ENCODE measurements around the gene HEATR1. TPM values are rescaled to one million over a fixed set of nuclear protein-coding genes. Genes with fewer than 3 reads are reported as not detected.

Gene HEATR1, protein sequence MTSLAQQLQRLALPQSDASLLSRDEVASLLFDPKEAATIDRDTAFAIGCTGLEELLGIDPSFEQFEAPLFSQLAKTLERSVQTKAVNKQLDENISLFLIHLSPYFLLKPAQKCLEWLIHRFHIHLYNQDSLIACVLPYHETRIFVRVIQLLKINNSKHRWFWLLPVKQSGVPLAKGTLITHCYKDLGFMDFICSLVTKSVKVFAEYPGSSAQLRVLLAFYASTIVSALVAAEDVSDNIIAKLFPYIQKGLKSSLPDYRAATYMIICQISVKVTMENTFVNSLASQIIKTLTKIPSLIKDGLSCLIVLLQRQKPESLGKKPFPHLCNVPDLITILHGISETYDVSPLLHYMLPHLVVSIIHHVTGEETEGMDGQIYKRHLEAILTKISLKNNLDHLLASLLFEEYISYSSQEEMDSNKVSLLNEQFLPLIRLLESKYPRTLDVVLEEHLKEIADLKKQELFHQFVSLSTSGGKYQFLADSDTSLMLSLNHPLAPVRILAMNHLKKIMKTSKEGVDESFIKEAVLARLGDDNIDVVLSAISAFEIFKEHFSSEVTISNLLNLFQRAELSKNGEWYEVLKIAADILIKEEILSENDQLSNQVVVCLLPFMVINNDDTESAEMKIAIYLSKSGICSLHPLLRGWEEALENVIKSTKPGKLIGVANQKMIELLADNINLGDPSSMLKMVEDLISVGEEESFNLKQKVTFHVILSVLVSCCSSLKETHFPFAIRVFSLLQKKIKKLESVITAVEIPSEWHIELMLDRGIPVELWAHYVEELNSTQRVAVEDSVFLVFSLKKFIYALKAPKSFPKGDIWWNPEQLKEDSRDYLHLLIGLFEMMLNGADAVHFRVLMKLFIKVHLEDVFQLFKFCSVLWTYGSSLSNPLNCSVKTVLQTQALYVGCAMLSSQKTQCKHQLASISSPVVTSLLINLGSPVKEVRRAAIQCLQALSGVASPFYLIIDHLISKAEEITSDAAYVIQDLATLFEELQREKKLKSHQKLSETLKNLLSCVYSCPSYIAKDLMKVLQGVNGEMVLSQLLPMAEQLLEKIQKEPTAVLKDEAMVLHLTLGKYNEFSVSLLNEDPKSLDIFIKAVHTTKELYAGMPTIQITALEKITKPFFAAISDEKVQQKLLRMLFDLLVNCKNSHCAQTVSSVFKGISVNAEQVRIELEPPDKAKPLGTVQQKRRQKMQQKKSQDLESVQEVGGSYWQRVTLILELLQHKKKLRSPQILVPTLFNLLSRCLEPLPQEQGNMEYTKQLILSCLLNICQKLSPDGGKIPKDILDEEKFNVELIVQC (N-terminal part only)
- total RNA-seq = 10 to 100 TPM; 82.4 to 89.1 TPM

DNA sequence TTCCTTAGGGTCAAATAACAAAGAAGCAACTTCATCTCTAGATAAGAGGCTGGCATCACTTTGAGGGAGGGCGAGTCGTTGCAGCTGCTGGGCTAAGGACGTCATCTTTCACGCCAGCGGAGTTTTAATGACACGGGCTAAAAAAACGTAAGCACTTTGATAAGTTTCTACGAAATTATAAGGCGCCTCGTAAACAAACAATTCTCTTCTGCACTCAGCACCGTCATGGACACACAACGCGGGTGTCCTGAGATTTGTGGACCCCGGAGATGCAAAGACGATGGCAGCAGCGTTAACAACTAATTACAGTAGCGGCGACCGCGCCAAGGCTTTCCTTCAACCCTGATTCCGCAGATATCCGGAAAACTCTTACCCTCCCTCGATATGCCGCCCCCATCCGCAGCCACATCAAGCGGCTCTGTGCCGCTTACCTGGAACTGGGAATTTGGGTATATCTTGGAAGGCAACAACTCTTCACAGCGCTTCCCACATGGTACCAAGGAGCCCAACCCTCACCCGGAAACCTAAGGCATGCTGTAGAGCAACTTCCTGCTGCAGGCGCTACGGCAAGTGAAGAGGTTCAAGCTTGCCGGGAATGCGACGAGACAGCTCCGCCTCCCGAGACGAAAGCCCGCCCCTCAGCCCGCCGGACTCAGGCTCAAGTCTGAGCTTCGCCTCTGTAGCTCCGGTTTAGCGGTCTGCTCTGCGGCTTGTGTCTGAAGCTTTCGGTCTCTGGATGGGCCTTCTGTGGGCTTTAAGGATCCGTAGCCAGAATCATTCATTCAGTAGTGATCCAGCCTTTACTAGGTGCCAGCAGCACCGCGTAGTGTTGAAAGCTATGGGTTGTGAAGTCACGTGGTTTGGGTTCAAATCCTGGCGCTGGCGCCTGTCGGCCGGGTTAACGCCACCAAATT is at the start of gene HEATR1:
HEATR1 (minus strand) TSS at position 526 of the 914 bp plus-strand sequence; CDS start at position 105, 421 bp downstream.
- H3K27ac Mint-ChIP-seq = peak within 1 kb of the TSS; percentile 94

GRCh38 chr1:236645016-236645680 is 40.8 kb upstream of the HEATR1 start:
- ATAC-seq (no peak), DNase-seq (no peak)
- ChIA-PET POLR2A (no interaction called here), CTCF (no interaction called here)
- H3K27ac Mint-ChIP-seq = no peak overlapping the region
- H3K27me3 Mint-ChIP-seq = peaks cover 3% of the 10 kb centered on the region
- intact Hi-C loops (cut with DNase I, micrococcal nuclease) = no loop called here
- H3K4me3 Mint-ChIP-seq = no peak overlapping the region
- no peaks in the 10 kb centered on the region for H3K36me3 Mint-ChIP-seq (ENCODE audit: low read depth)
- H3K4me1 Mint-ChIP-seq = no peaks in the 10 kb centered on the region
- H3K9me3 Mint-ChIP-seq (ENCODE audit: low read depth) = no peaks in the 10 kb centered on the region

More for the DNA sequence above, at the start of gene HEATR1:
- no peaks in the 10 kb centered on the region for H3K9me3 Mint-ChIP-seq (ENCODE audit: low read depth)
- intact Hi-C loops (cut with DNase I, micrococcal nuclease) = loop anchor here (1.0 to 5.0 kb wide), 7 partner anchors 80 to 497 kb away; partner anchors contain the start of genes MTR (in 2 of the 2), ACTN2 (in 1 of the 2) and GPR137B (in 1 of the 2)
- DNase-seq (peak; percentile 94), ATAC-seq (peak; percentile 94)
- ChIA-PET POLR2A (interaction anchor here (0.6 to 1.1 kb wide), 2 partner anchors 50 to 191 kb away, joined by 3 to 11 read pairs; partner anchors contain the start of gene MTR), CTCF (interaction anchor here (0.5 to 1.4 kb wide), 13 partner anchors 9 to 958 kb away, joined by 3 to 7 read pairs (median 3); partner anchors contain the start of gene MTR)
- peaks cover 36% of the 10 kb centered on the region for H3K36me3 Mint-ChIP-seq (ENCODE audit: low read depth)
- peaks cover 21% of the 10 kb centered on the region for H3K4me1 Mint-ChIP-seq
- peaks cover 7% of the 10 kb centered on the region for H3K27me3 Mint-ChIP-seq
- H3K4me3 Mint-ChIP-seq = peak within 1 kb of the TSS; percentile 98

DNA sequence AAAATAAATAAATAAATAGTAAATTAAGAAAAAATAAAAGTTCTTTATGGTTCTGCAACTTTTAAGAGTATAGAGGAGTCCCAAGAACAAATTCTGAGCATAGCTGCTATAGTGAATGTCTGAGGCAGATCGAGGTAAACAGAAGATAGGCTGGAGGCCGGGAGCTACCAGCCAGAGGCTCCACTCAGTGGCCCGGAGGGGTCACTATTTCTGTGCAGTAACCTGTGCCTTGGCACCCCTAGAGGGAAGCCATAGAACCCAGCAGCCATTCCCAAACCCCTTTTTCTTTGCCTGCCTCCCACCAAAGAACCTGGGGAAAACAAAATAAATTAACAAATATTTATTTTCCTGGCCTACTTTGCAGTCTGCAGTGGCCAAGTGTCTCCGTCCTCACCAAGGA is 38.4 kb upstream of the HEATR1 start:
- intact Hi-C loops (cut with DNase I, micrococcal nuclease) = no loop called here
- ChIA-PET CTCF (interaction anchor here (0.6 kb wide), 1 partner anchor 266 kb away, joined by 4 read pairs; no protein-coding TSS in a partner anchor), POLR2A (no interaction called here)
- peaks cover 8% of the 10 kb centered on the region for H3K27me3 Mint-ChIP-seq
- no peak for ATAC-seq
- H3K27ac Mint-ChIP-seq = no peak overlapping the region
- no peaks in the 10 kb centered on the region for H3K9me3 Mint-ChIP-seq (ENCODE audit: low read depth)
- no peak overlapping the region for H3K4me3 Mint-ChIP-seq
- DNase-seq = no peak
- no peaks in the 10 kb centered on the region for H3K36me3 Mint-ChIP-seq (ENCODE audit: low read depth)
- H3K4me1 Mint-ChIP-seq = no peaks in the 10 kb centered on the region

GRCh38 chr1:236639686-236640085 is 35.4 kb upstream of the HEATR1 start:
- ChIA-PET POLR2A (no interaction called here), CTCF (interaction anchor here (0.7 kb wide), 1 partner anchor 9 kb away, joined by 3 read pairs; no protein-coding TSS in a partner anchor)
- peaks cover 13% of the 10 kb centered on the region for H3K27me3 Mint-ChIP-seq
- no peaks in the 10 kb centered on the region for H3K4me1 Mint-ChIP-seq
- ATAC-seq = no peak
- H3K27ac Mint-ChIP-seq = no peak overlapping the region
- H3K36me3 Mint-ChIP-seq (ENCODE audit: low read depth) = no peaks in the 10 kb centered on the region
- intact Hi-C loops (cut with DNase I, micrococcal nuclease) = no loop called here
- DNase-seq = no peak
- no peak overlapping the region for H3K4me3 Mint-ChIP-seq
- H3K9me3 Mint-ChIP-seq (ENCODE audit: low read depth) = no peaks in the 10 kb centered on the region

- Mint-ChIP-seq H3K27ac (no peak overlapping the region), H3K36me3 (ENCODE audit: low read depth) (no peaks in the 10 kb centered on the region), H3K4me1 (no peaks in the 10 kb centered on the region), H3K27me3 (peaks cover 18% of the 10 kb centered on the region), H3K9me3 (ENCODE audit: low read depth) (no peaks in the 10 kb centered on the region), H3K4me3 (no peak overlapping the region)
- DNase-seq (no peak), ATAC-seq (no peak)
- POLR2A ChIA-PET = no interaction called here
- intact Hi-C loops (cut with DNase I, micrococcal nuclease) = no loop called here
- CTCF ChIA-PET = no interaction called here
These were observed 34.6 kb upstream of the HEATR1 start for GRCh38 chr1:236638945-236639344.

GRCh38 chr1:236636017-236636416 is 31.7 kb upstream of the HEATR1 start:
- intact Hi-C loops (cut with DNase I, micrococcal nuclease) = no loop called here
- POLR2A ChIA-PET = no interaction called here
- ATAC-seq = no peak
- Mint-ChIP-seq H3K36me3 (ENCODE audit: low read depth) (no peaks in the 10 kb centered on the region), H3K27ac (no peak overlapping the region), H3K9me3 (ENCODE audit: low read depth) (no peaks in the 10 kb centered on the region), H3K4me1 (no peaks in the 10 kb centered on the region), H3K27me3 (peaks cover 24% of the 10 kb centered on the region), H3K4me3 (no peak overlapping the region)
- CTCF ChIA-PET = no interaction called here
- DNase-seq = no peak

DNA sequence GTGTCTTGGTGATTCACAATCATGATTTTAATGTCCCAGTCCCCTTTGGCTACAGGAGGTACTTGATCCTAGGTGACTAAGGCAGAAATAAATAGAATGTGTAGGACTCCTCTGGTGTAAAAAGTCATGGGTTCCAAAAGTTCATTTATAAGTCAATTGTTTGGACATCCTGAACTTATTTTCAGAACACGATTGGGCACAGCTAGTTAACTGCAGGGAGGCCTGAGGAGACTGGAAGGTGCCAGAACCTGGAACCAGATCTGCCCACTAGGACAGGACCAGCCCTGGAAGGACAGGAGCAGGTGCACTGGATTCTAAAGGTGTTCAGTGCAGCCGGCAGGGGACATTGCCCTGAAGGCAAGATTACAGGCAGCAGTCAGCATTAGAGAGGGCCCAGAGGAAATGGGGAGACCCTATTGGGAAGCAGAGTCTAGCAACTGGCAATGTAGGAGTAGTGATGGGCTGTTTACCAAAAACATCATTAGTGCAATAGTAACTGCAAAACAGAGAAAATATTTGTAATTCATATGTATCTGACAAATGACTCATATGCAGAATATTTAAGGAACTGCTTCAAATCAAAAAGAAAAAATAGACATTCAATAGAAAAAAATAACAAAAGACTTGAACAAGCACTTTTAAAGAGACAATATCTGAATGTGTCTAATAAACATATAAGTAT is 23.6 kb upstream of the HEATR1 start:
- ATAC-seq = no peak
- Mint-ChIP-seq H3K27me3 (peaks cover 19% of the 10 kb centered on the region), H3K9me3 (ENCODE audit: low read depth) (peaks cover under 1% of the 10 kb centered on the region), H3K4me3 (no peak overlapping the region), H3K36me3 (ENCODE audit: low read depth) (no peaks in the 10 kb centered on the region), H3K4me1 (no peaks in the 10 kb centered on the region), H3K27ac (no peak overlapping the region)
- intact Hi-C loops (cut with DNase I, micrococcal nuclease) = no loop called here
- CTCF ChIA-PET = no interaction called here
- DNase-seq = no peak
- POLR2A ChIA-PET = no interaction called here

- ATAC-seq (no peak), DNase-seq (no peak)
- intact Hi-C loops (cut with DNase I, micrococcal nuclease) = no loop called here
- Mint-ChIP-seq H3K36me3 (ENCODE audit: low read depth) (no peaks in the 10 kb centered on the region), H3K4me1 (no peaks in the 10 kb centered on the region), H3K27me3 (peaks cover 24% of the 10 kb centered on the region), H3K9me3 (ENCODE audit: low read depth) (peaks cover 6% of the 10 kb centered on the region), H3K4me3 (no peak overlapping the region), H3K27ac (no peak overlapping the region)
- ChIA-PET CTCF (interaction anchor here (0.6 to 1.3 kb wide), 3 partner anchors 14 to 172 kb away, joined by 3 to 4 read pairs (median 3); partner anchors contain the start of gene HEATR1), POLR2A (no interaction called here)
These were observed 19.3 kb upstream of the HEATR1 start for GRCh38 chr1:236623371-236624166.

- Mint-ChIP-seq H3K27ac (no peak overlapping the region), H3K4me3 (no peak overlapping the region), H3K4me1 (no peaks in the 10 kb centered on the region), H3K9me3 (ENCODE audit: low read depth) (peaks cover 6% of the 10 kb centered on the region), H3K36me3 (ENCODE audit: low read depth) (no peaks in the 10 kb centered on the region), H3K27me3 (peaks cover 18% of the 10 kb centered on the region)
- intact Hi-C loops (cut with DNase I, micrococcal nuclease) = no loop called here
- no peak for ATAC-seq
- ChIA-PET POLR2A (interaction anchor here (0.5 kb wide), 1 partner anchor 62 kb away, joined by 4 read pairs; no protein-coding TSS in a partner anchor), CTCF (interaction anchor here (0.6 to 1.0 kb wide), 2 partner anchors 18 to 173 kb away, joined by 3 read pairs; partner anchors contain the start of gene HEATR1)
- DNase-seq = no peak
These were observed 18.1 kb upstream of the HEATR1 start for GRCh38 chr1:236622407-236622806.

All from activated CD4-positive, alpha-beta T cell treated with anti-CD3 and anti-CD28 coated beads for 36 hours (primary cell).